ENCODE data around the gene NHLRC3.
"Not testable (repeated sequence)": the region's sequence is repeated elsewhere in the genome, so short reads cannot be mapped to it uniquely, and the experiment has no call there.

DNA sequence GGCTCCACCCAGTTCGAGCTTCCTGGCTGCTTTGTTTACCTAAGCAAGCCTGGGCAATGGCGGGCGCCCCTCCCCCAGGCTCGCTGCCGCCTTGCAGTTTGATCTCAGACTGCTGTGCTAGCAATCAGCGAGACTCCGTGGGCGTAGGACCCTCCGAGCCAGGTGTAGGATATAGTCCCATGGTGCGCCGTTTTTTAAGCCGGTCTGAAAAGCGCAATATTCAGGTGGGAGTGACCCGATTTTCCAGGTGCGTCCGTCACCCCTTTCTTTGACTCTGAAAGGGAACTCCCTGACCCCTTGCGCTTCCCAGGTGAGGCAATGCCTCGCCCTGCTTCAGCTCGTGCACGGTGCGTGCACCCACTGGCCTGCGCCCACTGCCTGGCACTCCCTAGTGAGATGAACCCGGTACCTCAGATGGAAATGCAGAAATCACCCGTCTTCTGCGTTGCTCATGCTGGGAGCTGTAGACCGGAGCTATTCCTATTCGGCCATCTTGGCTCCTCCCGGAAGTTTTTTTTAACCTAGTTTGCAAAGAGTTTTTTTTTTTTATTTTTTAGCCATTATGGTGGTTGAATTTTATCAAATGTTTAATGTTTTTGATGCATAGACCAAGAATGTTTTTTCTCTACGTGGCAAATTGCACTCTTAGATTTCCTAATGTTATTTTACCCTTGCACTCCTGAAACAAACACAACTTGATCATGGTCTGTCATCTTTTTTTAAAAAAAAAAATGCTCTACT lies 31.7 kb upstream of the NHLRC3 start:
- not testable (repeated sequence) for TF ChIP-seq CTCF (conservative IDR thresholded peaks at IDR 0.05; ENCODE audit: low read depth, low read length); EZH2 (IDR thresholded peaks at IDR 0.05; ENCODE audit: borderline replicate concordance, low read depth, low read length, poor library complexity, severe bottlenecking)

Data from A673 (cell line).